ENCODE data around the gene PBXIP1. TPM values are rescaled to one million over a fixed set of nuclear protein-coding genes. Genes with fewer than 3 reads are reported as not detected.
"Not testable (repeated sequence)": the region's sequence is repeated elsewhere in the genome, so short reads cannot be mapped to it uniquely, and the experiment has no call there.

Gene PBXIP1
- total RNA-seq, 2 donors from 2014 or later = 81.4 to 101 TPM

GRCh38 chr1:154995301-154995983, 39.5 kb upstream of the PBXIP1 start:
- TF ChIP-seq CTCF (IDR thresholded peaks at IDR 0.05) = peak in 1 of 2 donors; percentile 51
- H3K27ac ChIP-seq; H3K36me3 ChIP-seq; H3K4me3 ChIP-seq; H3K9me3 ChIP-seq; H3K27me3 ChIP-seq; DNase-seq (ENCODE audit: low spot score): not testable (repeated sequence)
- peaks cover 0 to 18% of the 10 kb centered on the region in 2 donors for H3K4me1 ChIP-seq

- peaks cover 0 to 10% of the 10 kb centered on the region in 2 donors for H3K4me1 ChIP-seq
- H3K27me3 ChIP-seq = no peaks in the 10 kb centered on the region
- no peak overlapping the region for H3K4me3 ChIP-seq
- no peak for DNase-seq (ENCODE audit: low spot score)
- H3K27ac ChIP-seq = no peak overlapping the region
- no peak for TF ChIP-seq CTCF (IDR thresholded peaks at IDR 0.05)
- H3K9me3 ChIP-seq = no peaks in the 10 kb centered on the region
- H3K36me3 ChIP-seq = peaks cover 8% of the 10 kb centered on the region
Observed at GRCh38 chr1:154994591-154994990, 38.7 kb upstream of the PBXIP1 start.

- no peak overlapping the region for H3K27ac ChIP-seq
- H3K4me1 ChIP-seq = peaks cover 0 to 6% of the 10 kb centered on the region in 2 donors
- TF ChIP-seq CTCF (IDR thresholded peaks at IDR 0.05) = no peak
- DNase-seq (ENCODE audit: low spot score) = no peak
- no peaks in the 10 kb centered on the region for H3K9me3 ChIP-seq
- H3K36me3 ChIP-seq = peaks cover 11% of the 10 kb centered on the region
- H3K4me3 ChIP-seq = no peak overlapping the region
- H3K27me3 ChIP-seq = no peaks in the 10 kb centered on the region
Observed at GRCh38 chr1:154994269-154994587, 38.3 kb upstream of the PBXIP1 start.

- Histone ChIP-seq H3K9me3 (no peaks in the 10 kb centered on the region), H3K36me3 (peaks cover 15% of the 10 kb centered on the region), H3K27me3 (no peaks in the 10 kb centered on the region), H3K4me1 (peaks cover 0 to 1% of the 10 kb centered on the region in 2 donors), H3K4me3 (no peak within 1 kb of the TSS), H3K27ac (no peak within 1 kb of the TSS)
- DNase-seq (ENCODE audit: low spot score) = no peak
- TF ChIP-seq CTCF (IDR thresholded peaks at IDR 0.05) = no peak
Observed at GRCh38 chr1:154993572-154994268, 37.8 kb upstream of the PBXIP1 start, which contains the start of gene LENEP. LENEP (plus strand) TSS chr1:154993586; CDS start chr1:154993608, 22 bp downstream.

- Histone ChIP-seq H3K4me1 (no peaks in the 10 kb centered on the region), H3K36me3 (peaks cover 22% of the 10 kb centered on the region), H3K27me3 (no peaks in the 10 kb centered on the region), H3K4me3 (no peak overlapping the region), H3K9me3 (no peaks in the 10 kb centered on the region), H3K27ac (no peak overlapping the region)
- DNase-seq (ENCODE audit: low spot score) = no peak
- TF ChIP-seq CTCF (IDR thresholded peaks at IDR 0.05) = no peak
Observed at GRCh38 chr1:154992721-154993571, 37.0 kb upstream of the PBXIP1 start.
